Heart left ventricle (tissue), 16 donors: ENCODE measurements around the gene MISP. TPM values are rescaled to one million over a fixed set of nuclear protein-coding genes. Genes with fewer than 3 reads are reported as not detected.
A peak's percentile ranks its signal among the peaks of the same experiment; 100 is the strongest.

Experiments used
- ATAC-seq, 4 donors: fragments of 200-7000 bp; cut with Tn5 transposase; one replicate each; pipeline ENCODE4 v1.9.1; 2020 to 2022; ENCODE audit warnings: moderate library complexity in 4 of 4, mild to moderate bottlenecking in 3 of 4, moderate number of reproducible peaks in 1 of 4
- DNase-seq, 5 donors: peaks; one replicate each; pipeline ENCODE4 v3.0.0-alpha.2; 2020
- H3K27ac ChIP-seq, 12 donors: fragments of 200-600 bp; sonication (generic) in 4 of 12; one replicate each; pipeline versions ENCODE4 v1.5.0 to v1.8.0; 2016 to 2022; ENCODE audit warnings: mild to moderate bottlenecking in 2 of 12
- H3K27me3 ChIP-seq, 9 donors: fragments of 200-600 bp; sonication (generic) in 2 of 9; one replicate each; pipeline versions ENCODE4 v1.5.1 to v1.8.0; 2016 to 2022; ENCODE audit warnings: mild to moderate bottlenecking in 3 of 9
- H3K36me3 ChIP-seq, 9 donors: fragments of 200-600 bp; sonication (generic) in 2 of 9; one replicate each; pipeline versions ENCODE4 v1.5.0 to v1.8.0; 2018 to 2022; ENCODE audit warnings: mild to moderate bottlenecking in 2 of 9
- H3K4me1 ChIP-seq, 12 donors: fragments of 200-600 bp; sonication (generic) in 4 of 12; one replicate each; pipeline versions ENCODE4 v1.5.0 to v1.8.0; 2016 to 2022; ENCODE audit warnings: mild to moderate bottlenecking in 3 of 12
- H3K4me3 ChIP-seq, 12 donors: fragments of 200-600 bp; sonication (generic) in 4 of 12; one replicate each; pipeline versions ENCODE4 v1.5.0 to v1.8.0; 2017 to 2022; ENCODE audit warnings: mild to moderate bottlenecking in 9 of 12, moderate library complexity in 4 of 12
- H3K9me3 ChIP-seq, 12 donors: fragments of 200-600 bp; sonication (generic) in 4 of 12; one replicate each; pipeline versions ENCODE4 v1.5.0 to v1.8.0; 2016 to 2022; ENCODE audit warnings: mild to moderate bottlenecking in 1 of 12
- POLR2A ChIP-seq, 2 donors: fragments of 450-650 bp; IDR thresholded peaks; one replicate each; pipeline ENCODE4 v1.6.1; 2017; ENCODE audit warnings: antibody characterized with exemption in 2 of 2, mild to moderate bottlenecking in 2 of 2, moderate library complexity in 2 of 2
- WGBS, 4 donors: extraction: QIAGEN DNeasy Blood & Tissue Kit in 2 of 4; methylation state at CpG; one replicate each; pipeline versions ENCODE4 v1.1.5 to v1.1.7; 2013 to 2018; 5-methylcytosine and 5-hydroxymethylcytosine counted together
- intact Hi-C, 10 donors: fragments of 100-400 bp; cut with DNase I; formaldehyde crosslinking; loops; one replicate each; pipeline versions ENCODE4 v1.11.1 to v1.14.2; 2022
- polyA plus RNA-seq, 2 donors: library from polyadenylated mRNA; stranded (reverse); fragments of 200-250 nt; gene quantifications; one replicate each; pipeline ENCODE4 v1.2.3, GENCODE V29; 2013
- total RNA-seq, 9 donors: library from RNA; depleted of rRNA in 2 of 9; stranded (reverse); fragments of >200 nt in 2 of 9; fragmentation: NEBNext Ultra II Directional in 3 of 9; extraction: Animal tissue kit (Norgen Biotek cat#: 25700) in 3 of 9; gene quantifications; one replicate each; pipeline versions ENCODE4 v1.1.0 to v1.2.4, GENCODE V29; 2016 to 2023
- TF ChIP-seq, protein P1 (sequence below), 12 donors: fragments of 200-600 bp; sonication (generic) in 4 of 12; IDR thresholded peaks; one replicate each; pipeline versions ENCODE4 v1.5.0 to v1.8.0; 2018 to 2022; ENCODE audit warnings: antibody characterized with exemption in 12 of 12, mild to moderate bottlenecking in 5 of 12
- donor health status: ischemic (EF 13 %, LVEDD 7.1; RV severe dilation, severe dysfunction).
- donor health status: healthy with polysubstance abuse.
- donor health status: DM: no; HTN: yes; CAD: no.
- donor health status: DM: no; HTN: no; CAD: no.
- donor health status: ischemic (EF 25% LVEDD 6.9; RV normal size, moderate dysfunction).
- donor health status: ischemic (EF 25% LVEDD 5.7; RV mildly dilated, moderate dysfunction).
- donor health status: healthy.
- donor health status: DM: yes; HTN: yes; CAD: no.
- donor health status: ischemic (EF 35%, LVEDD 5.7; RV mildly dilated, moderate dysfunction).
- donor health status: nonischemic (EF 11% LVEDD 7.7; RV severe dilation, severe dysfunction).
- donor health status: DM: yes; HTN: yes; CAD: no.
- donor health status: PGD.
- donor health status: ischemic (EF 29% LVEDD 5.4; RV normal size, mild dysfunction).
- donor health status: nonischemic (EF 23%, LVEDD 6.1; RV moderate dilation, normal function).

MISP gene
- total and polyA plus RNA-seq, 11 donors: 0.06 to 1.1 TPM; not detected in 9

DNA sequence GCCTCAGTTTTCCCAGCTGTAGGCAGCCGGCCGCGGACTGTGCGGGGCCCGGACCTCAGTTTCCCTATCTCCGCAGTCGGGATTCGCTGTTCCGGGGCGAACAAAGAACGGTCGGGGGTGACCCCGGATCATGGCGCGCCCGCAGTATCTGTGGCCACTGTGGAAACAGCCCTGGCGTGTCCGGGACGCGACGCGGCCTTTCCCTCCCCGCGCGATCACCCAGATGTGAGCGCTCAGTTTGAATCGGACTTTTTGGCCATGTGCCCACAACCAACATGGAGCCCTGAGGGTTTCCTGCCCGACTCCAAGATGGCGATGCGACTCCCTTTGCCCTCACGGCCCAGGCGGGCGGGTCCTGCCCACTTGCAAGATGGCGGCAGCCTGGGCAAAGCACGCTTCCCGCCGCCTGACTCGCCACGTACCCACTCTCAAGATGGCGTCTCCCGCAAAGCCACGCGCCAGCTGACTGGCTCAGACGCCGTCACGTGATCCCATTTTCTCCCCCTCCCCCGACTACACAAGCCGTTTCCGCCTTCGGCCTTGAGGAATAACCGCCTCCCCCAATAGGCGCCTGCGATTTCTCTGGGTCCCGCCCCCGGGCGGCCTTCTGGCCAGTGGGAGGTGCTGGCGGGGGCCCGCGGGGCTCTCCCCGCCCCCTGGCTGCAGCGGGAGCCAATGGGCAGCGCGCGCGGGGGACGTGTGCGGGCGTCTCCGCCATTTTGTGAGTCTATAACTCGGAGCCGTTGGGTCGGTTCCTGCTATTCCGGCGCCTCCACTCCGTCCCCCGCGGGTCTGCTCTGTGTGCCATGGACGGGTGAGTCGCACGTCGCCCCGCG is 46.0 kb downstream of the MISP start, which contains the start of gene PTBP1:
Gene PTBP1, plus strand, starts transcription at position 761 of the 836 bp plus-strand sequence. Its CDS starts 46 bp downstream, at position 807.
- no peaks in the 10 kb centered on the region for H3K27me3 ChIP-seq
- H3K36me3 ChIP-seq: peaks cover 0 to 28% (median 2%) of the 10 kb centered on the region in 9 donors
- H3K4me3 ChIP-seq: peak within 1 kb of the TSS; percentile 67 to 100 (median 90)
- H3K27ac ChIP-seq: peak within 1 kb of the TSS; percentile 93 to 100 (median 99)
- 0 to 1% (median 1%) methylated on average over 14 to 83 of the region's 83 CpGs for WGBS, 4 donors
- H3K9me3 ChIP-seq: no peaks in the 10 kb centered on the region
- peak in 1 of 2 donors; percentile 61 for TF ChIP-seq POLR2A (IDR thresholded peaks at IDR 0.05)
- TF ChIP-seq, protein P1, sequence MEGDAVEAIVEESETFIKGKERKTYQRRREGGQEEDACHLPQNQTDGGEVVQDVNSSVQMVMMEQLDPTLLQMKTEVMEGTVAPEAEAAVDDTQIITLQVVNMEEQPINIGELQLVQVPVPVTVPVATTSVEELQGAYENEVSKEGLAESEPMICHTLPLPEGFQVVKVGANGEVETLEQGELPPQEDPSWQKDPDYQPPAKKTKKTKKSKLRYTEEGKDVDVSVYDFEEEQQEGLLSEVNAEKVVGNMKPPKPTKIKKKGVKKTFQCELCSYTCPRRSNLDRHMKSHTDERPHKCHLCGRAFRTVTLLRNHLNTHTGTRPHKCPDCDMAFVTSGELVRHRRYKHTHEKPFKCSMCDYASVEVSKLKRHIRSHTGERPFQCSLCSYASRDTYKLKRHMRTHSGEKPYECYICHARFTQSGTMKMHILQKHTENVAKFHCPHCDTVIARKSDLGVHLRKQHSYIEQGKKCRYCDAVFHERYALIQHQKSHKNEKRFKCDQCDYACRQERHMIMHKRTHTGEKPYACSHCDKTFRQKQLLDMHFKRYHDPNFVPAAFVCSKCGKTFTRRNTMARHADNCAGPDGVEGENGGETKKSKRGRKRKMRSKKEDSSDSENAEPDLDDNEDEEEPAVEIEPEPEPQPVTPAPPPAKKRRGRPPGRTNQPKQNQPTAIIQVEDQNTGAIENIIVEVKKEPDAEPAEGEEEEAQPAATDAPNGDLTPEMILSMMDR (IDR thresholded peaks at IDR 0.05): peak in 6 of 12 donors; percentile 16 to 58 (median 32)
- DNase-seq (peak; percentile 100), ATAC-seq (peak; percentile 88 to 94 (median 92))
- peaks cover 18 to 56% (median 48%) of the 10 kb centered on the region in 12 donors for H3K4me1 ChIP-seq
- intact Hi-C loops: loop anchor here in 1 of 10 donors (1.0 to 5.0 kb wide), 2 partner anchors 134 to 455 kb away; partner anchors contain the start of gene RNF126

DNA sequence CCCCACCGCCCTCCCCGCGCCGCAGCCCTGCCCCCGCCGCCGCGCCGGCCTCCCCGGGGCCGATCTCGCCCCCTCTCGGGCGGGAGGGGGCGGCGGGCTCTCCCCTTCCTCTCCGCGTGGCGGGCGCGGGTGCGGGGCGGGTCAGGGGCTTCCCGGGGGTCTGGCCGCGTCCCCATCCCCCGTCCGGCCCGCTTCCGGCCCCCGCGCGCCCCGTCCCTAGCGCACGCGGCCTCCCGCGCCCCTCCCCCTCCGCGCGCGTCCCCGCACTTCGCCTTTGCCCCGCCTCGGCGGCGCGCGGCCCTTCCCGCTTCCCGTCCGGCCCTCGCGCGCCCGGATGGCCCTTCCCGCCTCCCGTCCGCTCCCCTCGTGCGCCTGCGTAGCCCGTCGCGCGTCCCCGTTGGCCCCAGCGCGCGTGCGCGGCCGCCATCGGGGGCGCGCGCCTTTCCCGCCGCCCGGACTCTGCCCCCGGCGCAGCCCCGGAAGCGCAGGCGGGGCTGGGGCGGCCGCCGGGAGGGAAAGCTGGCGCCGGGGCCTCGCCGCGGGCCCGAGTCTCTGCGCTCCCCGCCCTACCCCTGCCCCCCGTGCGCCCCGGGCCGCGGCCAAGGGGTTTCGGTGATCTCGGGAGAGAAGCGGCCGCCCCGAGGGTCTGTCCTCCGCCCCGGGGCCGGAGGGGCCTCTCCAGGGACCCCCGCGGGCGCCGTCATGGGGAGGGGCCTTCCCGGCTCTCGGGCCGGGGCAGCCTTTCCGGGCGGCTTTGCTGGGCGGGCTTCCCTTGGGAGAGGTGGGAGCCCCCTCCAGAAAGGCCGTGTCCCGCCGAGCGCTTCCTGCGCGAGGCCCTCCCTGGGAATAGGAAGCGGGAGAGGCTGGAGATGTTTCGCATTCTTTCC is 46.9 kb downstream of the MISP start:
- intact Hi-C loops: loop anchor here in 1 of 10 donors (1.0 to 5.0 kb wide), 2 partner anchors 134 to 455 kb away; partner anchors contain the start of gene RNF126
- no peaks in the 10 kb centered on the region for H3K9me3 ChIP-seq
- WGBS, 4 donors: 1% methylated on average over 23 to 129 of the region's 129 CpGs
- H3K4me3 ChIP-seq: peak overlapping the region; percentile 50 to 100 (median 90)
- TF ChIP-seq, protein P1 (IDR thresholded peaks at IDR 0.05): peak in 1 of 12 donors; percentile 11
- TF ChIP-seq POLR2A (IDR thresholded peaks at IDR 0.05): no peak
- peak; percentile 93 to 96 (median 94) for DNase-seq
- no peaks in the 10 kb centered on the region for H3K27me3 ChIP-seq
- peak in 3 of 4 donors; percentile 10 to 31 (median 27) for ATAC-seq
- H3K36me3 ChIP-seq: peaks cover 0 to 34% (median 2%) of the 10 kb centered on the region in 9 donors
- peaks cover 23 to 58% (median 50%) of the 10 kb centered on the region in 12 donors for H3K4me1 ChIP-seq
- H3K27ac ChIP-seq: peak overlapping the region; percentile 91 to 100 (median 99)

DNA sequence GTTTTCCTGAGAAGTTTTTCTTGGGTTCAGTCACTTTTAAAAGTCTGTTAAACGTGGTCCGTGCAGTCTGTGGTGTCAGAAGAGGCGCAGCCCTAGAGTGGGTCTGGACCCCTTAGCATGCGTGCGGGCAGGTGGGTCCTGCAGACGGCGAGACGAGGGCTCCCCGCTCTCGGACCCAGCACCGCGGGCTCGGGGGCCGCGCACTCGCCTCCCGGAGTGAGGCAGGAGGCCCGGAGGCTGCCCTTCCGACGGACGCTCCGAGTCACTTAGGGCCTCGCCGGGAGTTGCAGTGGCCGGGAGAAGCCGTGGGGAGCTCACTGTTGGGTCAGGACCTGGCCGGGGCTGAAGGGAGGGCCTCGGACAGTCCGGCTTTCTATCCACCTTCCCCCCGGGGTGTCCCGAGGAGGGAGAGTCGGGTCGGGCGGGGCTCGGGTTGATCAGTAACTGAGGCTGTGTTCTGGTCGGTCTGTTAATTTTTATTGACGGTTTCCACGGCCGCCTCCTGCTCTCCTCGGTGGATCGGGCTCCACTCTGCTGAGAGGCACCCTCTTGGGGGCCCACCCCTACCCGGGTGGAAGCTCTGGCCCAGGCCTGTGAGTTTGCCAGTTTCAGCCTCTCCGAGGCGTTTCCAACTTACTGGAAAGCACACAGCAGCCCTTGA is 47.6 kb downstream of the MISP start:
- Histone ChIP-seq H3K27ac (peak overlapping the region; percentile 91 to 100 (median 99)), H3K4me3 (peak overlapping the region; percentile 50 to 100 (median 90)), H3K9me3 (no peaks in the 10 kb centered on the region), H3K4me1 (peaks cover 26 to 65% (median 56%) of the 10 kb centered on the region in 12 donors), H3K27me3 (no peaks in the 10 kb centered on the region), H3K36me3 (peaks cover 0 to 42% (median 8%) of the 10 kb centered on the region in 9 donors)
- 0 to 1% (median 1%) methylated on average over 5 to 44 of the region's 44 CpGs for WGBS, 4 donors
- intact Hi-C loops: loop anchor here in 1 of 10 donors (5.0 kb wide), 1 partner anchor 454 kb away; no protein-coding TSS in a partner anchor
- ATAC-seq (no peak), DNase-seq (peak in 3 of 5 donors; percentile 23 to 70 (median 30))
- TF ChIP-seq POLR2A (IDR thresholded peaks at IDR 0.05): no peak
- TF ChIP-seq, protein P1 (IDR thresholded peaks at IDR 0.05): no peak
